HG02938 (cell line): ENCODE data around the gene ZNF92.
"Not testable (repeated sequence)": the region's sequence is repeated elsewhere in the genome, so short reads cannot be mapped to it uniquely, and the experiment has no call there.

Experiments
- ATAC-seq: cut with Tn5 transposase; IDR thresholded peaks from one replicate; pipeline ENCODE4 v1.9.1; 2021; ENCODE audit warnings: mild to moderate bottlenecking, moderate library complexity; ENCODE audit not compliant: unreplicated experiment

The ZNF92 gene

GRCh38 chr7:65373608-65374351 lies at the start of gene ZNF92:
Gene ZNF92, plus strand, starts transcription at chr7:65373855. Its CDS starts 143 bp downstream, at chr7:65373998.
- ATAC-seq, result peak; percentile 99

GRCh38 chr7:65325793-65326432 lies 47.7 kb upstream of the ZNF92 start:
- ATAC-seq, result no peak

GRCh38 chr7:65338346-65338745 lies 35.3 kb upstream of the ZNF92 start:
- ATAC-seq, result no peak

GRCh38 chr7:65339257-65339656 lies 34.4 kb upstream of the ZNF92 start:
- ATAC-seq, result no peak

GRCh38 chr7:65342723-65343629 lies 30.7 kb upstream of the ZNF92 start:
- ATAC-seq, result no peak

- not testable (repeated sequence) for ATAC-seq
Measured at GRCh38 chr7:65344541-65344940, 29.1 kb upstream of the ZNF92 start.

GRCh38 chr7:65354263-65354662 lies 19.4 kb upstream of the ZNF92 start:
- no peak for ATAC-seq

- no peak for ATAC-seq
Measured at GRCh38 chr7:65369843-65370242, 3.8 kb upstream of the ZNF92 start.

GRCh38 chr7:65371468-65371867 lies 2.2 kb upstream of the ZNF92 start:
- ATAC-seq, result no peak

- no peak for ATAC-seq
Measured at GRCh38 chr7:65379318-65379717, 5.7 kb downstream of the ZNF92 start.

- ATAC-seq, result no peak
Measured at GRCh38 chr7:65381742-65382141, 8.1 kb downstream of the ZNF92 start.

GRCh38 chr7:65382452-65382851 lies 8.8 kb downstream of the ZNF92 start:
- ATAC-seq, result no peak

- ATAC-seq, result no peak
Measured at GRCh38 chr7:65387891-65388290, 14.2 kb downstream of the ZNF92 start.

- peak; percentile 84 for ATAC-seq
Measured at GRCh38 chr7:65390588-65390987, 16.9 kb downstream of the ZNF92 start.

- no peak for ATAC-seq
Measured at GRCh38 chr7:65397730-65398142, 24.1 kb downstream of the ZNF92 start.

GRCh38 chr7:65398671-65399070 lies 25.0 kb downstream of the ZNF92 start:
- ATAC-seq, result not testable (repeated sequence)

GRCh38 chr7:65399101-65399500 lies 25.4 kb downstream of the ZNF92 start:
- not testable (repeated sequence) for ATAC-seq

- ATAC-seq, result no peak
Measured at GRCh38 chr7:65404020-65404419, 30.4 kb downstream of the ZNF92 start.

- not testable (repeated sequence) for ATAC-seq
Measured at GRCh38 chr7:65406706-65407105, 33.1 kb downstream of the ZNF92 start.

- ATAC-seq, result no peak
Measured at GRCh38 chr7:65409363-65409762, 35.7 kb downstream of the ZNF92 start.

GRCh38 chr7:65411249-65411648 lies 37.6 kb downstream of the ZNF92 start:
- no peak for ATAC-seq
